HepG2 (cell line): Measurements from ENCODE around the gene ROM1. TPM values are rescaled to one million over a fixed set of nuclear protein-coding genes. Genes with fewer than 3 reads are reported as not detected.

Experiments
- ATAC-seq: fragments of 200-7000 bp; cut with Tn5 transposase; 3 replicates; pipeline ENCODE4 v1.9.1; 2020; ENCODE audit warnings: mild to moderate bottlenecking, moderate library complexity
- BruUV-seq: library from RNA; stranded (reverse); fragments of 400-500 nt; replicated peaks from 2 replicates; lab custom pipeline; 2021; lab: Mats Ljungman, UMichigan
- CTCF ChIA-PET: fragments of 300-600 bp; formaldehyde crosslinking; extraction: SDS; loops from one replicate; lab custom pipeline; 2021; ENCODE audit warnings: low total read pairs, inconsistent platforms, low intra/inter-chr PET ratio; lab: Yijun Ruan, JAX
- POLR2A ChIA-PET: fragments of 350-600 bp; sonication (Branson Sonifier 250); formaldehyde crosslinking; loops from one replicate; lab custom pipeline; 2020; ENCODE audit warnings: antibody characterized with exemption, inconsistent platforms; lab: Yijun Ruan, JAX
- DNase-seq: peaks from one replicate; pipeline ENCODE4 v3.0.0-alpha.2; 2015; ENCODE audit warnings: low spot score
- FAIRE-seq: peaks from 3 replicates; lab custom pipeline; 2011; peaks lifted over from hg19 to GRCh38; lab: Jason Lieb, UNC
- H2AFZ ChIP-seq: one replicate; pipeline ENCODE4 v1.6.1; 2011; ENCODE audit warnings: low read length, inconsistent platforms
- H3K27ac ChIP-seq: fragments of 300-600 bp; 3 replicates; pipeline ENCODE4 v1.8.0; 2011; ENCODE audit warnings: mixed run types, mild to moderate bottlenecking, mixed read lengths, low read length, inconsistent platforms; ENCODE audit not compliant: insufficient read depth; ENCODE audit errors: extremely low read length
- H3K27me3 ChIP-seq, 2 experiments: fragments of 200-600 bp in 1 of 2; 2 replicates in 1 of 2; 3 replicates in 1 of 2; pipeline versions ENCODE4 v1.6.0 to v1.8.0; 2011; ENCODE audit warnings: low read length in 2 of 2, mild to moderate bottlenecking in 2 of 2, moderate library complexity in 2 of 2, inconsistent platforms in 1 of 2; ENCODE audit not compliant: insufficient read depth in 2 of 2, control insufficient read depth in 1 of 2
- H3K36me3 ChIP-seq, 2 experiments: fragments of 200-600 bp in 1 of 2; replicated peaks in 1 of 2; 2 replicates in 1 of 2; 3 replicates in 1 of 2; pipeline versions ENCODE4 v1.5.1 to v1.8.0; 2011; ENCODE audit warnings: low read length in 2 of 2, inconsistent platforms in 1 of 2; ENCODE audit not compliant: insufficient read depth in 2 of 2, control insufficient read depth in 1 of 2
- H3K4me1 ChIP-seq: 2 replicates; pipeline ENCODE4 v1.5.1; 2012; ENCODE audit warnings: low read length, inconsistent platforms; ENCODE audit not compliant: insufficient read depth
- H3K4me2 ChIP-seq: 2 replicates; pipeline ENCODE4 v1.6.0; 2011; ENCODE audit warnings: low read depth, low read length, inconsistent platforms
- H3K4me3 ChIP-seq, 3 experiments: fragments of 200-600 bp in 1 of 3; sonication (generic), shearing (Covaris generic) in 1 of 3; replicated peaks in 1 of 3; 2 replicates each; pipeline ENCODE4 v1.5.1; 2011 to 2016; ENCODE audit warnings: low read length in 3 of 3, inconsistent platforms in 2 of 3, low read depth in 2 of 3, mild to moderate bottlenecking in 2 of 3, control low read depth in 1 of 3, mixed read lengths in 1 of 3; ENCODE audit not compliant: insufficient read depth in 1 of 3
- H3K79me2 ChIP-seq: one replicate; pipeline ENCODE4 v1.6.1; 2011; ENCODE audit warnings: low read length, inconsistent platforms; ENCODE audit not compliant: insufficient read depth
- H3K9ac ChIP-seq: 2 replicates; pipeline ENCODE4 v1.6.0; 2011; ENCODE audit warnings: mild to moderate bottlenecking, low read depth, low read length, inconsistent platforms; ENCODE audit not compliant: insufficient read depth
- H3K9me3 ChIP-seq: 2 replicates; pipeline ENCODE4 v1.5.1; 2012; ENCODE audit warnings: mild to moderate bottlenecking, low read length
- H4K20me1 ChIP-seq: 2 replicates; pipeline ENCODE4 v1.6.0; 2011; ENCODE audit warnings: inconsistent platforms, mild to moderate bottlenecking, low read length, moderate library complexity; ENCODE audit not compliant: insufficient read depth
- CCDC6 ChIP-seq: sonication (generic); formaldehyde crosslinking; IDR thresholded peaks from 2 replicates; pipeline ENCODE4 v1.8.1; 2022; ENCODE audit warnings: mild to moderate bottlenecking, missing genetic modification reagents, moderate library complexity
- CEBPG ChIP-seq: IDR thresholded peaks from 2 replicates; pipeline ENCODE4 v1.6.1; 2016
- ETV5 ChIP-seq: IDR thresholded peaks from 2 replicates; pipeline ENCODE4 v1.6.1; 2018; ENCODE audit warnings: missing biosample characterization, missing genetic modification reagents, inconsistent platforms, borderline replicate concordance
- MATR3 ChIP-seq: sonication (generic); formaldehyde crosslinking; IDR thresholded peaks from 2 replicates; pipeline ENCODE4 v1.4.0; 2020; ENCODE audit warnings: missing genetic modification reagents
- PHB2 ChIP-seq: fragments of 450-650 bp; IDR thresholded peaks from 2 replicates; pipeline ENCODE4 v1.6.1; 2018; ENCODE audit not compliant: partially characterized antibody
- PHF21A ChIP-seq: sonication (generic); formaldehyde crosslinking; IDR thresholded peaks from 2 replicates; pipeline ENCODE4 v1.5.0; 2020; ENCODE audit warnings: mild to moderate bottlenecking, missing genetic modification reagents
- TBL1XR1 ChIP-seq: fragments of 150-350 bp; IDR thresholded peaks from 2 replicates; pipeline ENCODE4 v1.6.1; 2014; ENCODE audit warnings: borderline replicate concordance, low read length; ENCODE audit not compliant: partially characterized antibody
- ZNF747 ChIP-seq: sonication (generic); formaldehyde crosslinking; IDR thresholded peaks from 2 replicates; pipeline ENCODE4 v1.8.1; 2023; ENCODE audit warnings: missing genetic modification reagents, mild to moderate bottlenecking, borderline replicate concordance
- WGBS: methylation state at CpG from one replicate; pipeline ENCODE4 v1.1.6; 2017; ENCODE audit warnings: low lambda C conversion rate; 5-methylcytosine and 5-hydroxymethylcytosine counted together
- in situ Hi-C: cut with HindIII; loops from 2 replicates; pipeline ENCODE4 v1.10.0; 2017; ENCODE audit warnings: low pct_unique_long_range_greater_than_20kb; ENCODE audit not compliant: extremely low pct_ligation_motif_present
- intact Hi-C: fragments of 100-400 bp; cut with micrococcal nuclease; formaldehyde crosslinking; loops from one replicate; pipeline ENCODE4 v1.10.0; 2022; ENCODE audit not compliant: unreplicated experiment
- polyA plus RNA-seq, 8 experiments: library from polyadenylated mRNA; depleted of rRNA in 3 of 8; stranded (reverse) in 7 of 8; unstranded in 1 of 8; fragments of >200 nt; fragmentation: Illumina TruSeq in 4 of 8; extraction: Trizol in 4 of 8; gene quantifications; 2 replicates each; pipeline versions ENCODE4 v1.2.1 to v1.2.3, GENCODE V29; 2011 to 2016; ENCODE audit warnings: low read depth in 4 of 8, missing spikeins in 1 of 8, mixed read lengths in 1 of 8; ENCODE audit not compliant: insufficient read depth in 1 of 8
- total RNA-seq, 5 experiments: library from RNA; depleted of rRNA; stranded (reverse); fragments of >200 nt; fragmentation: Illumina TruSeq; extraction: Trizol; gene quantifications; 2 replicates each; pipeline ENCODE4 v1.2.3, GENCODE V29; 2016; ENCODE audit warnings: low read depth in 1 of 5
- TF ChIP-seq, protein P1 (sequence below): sonication (generic); formaldehyde crosslinking; IDR thresholded peaks from 2 replicates; pipeline ENCODE4 v1.5.1; 2020; ENCODE audit warnings: missing genetic modification reagents, mild to moderate bottlenecking, borderline replicate concordance
- TF ChIP-seq, protein P2 (sequence below): sonication (generic); formaldehyde crosslinking; IDR thresholded peaks from 2 replicates; pipeline ENCODE4 v1.4.0; 2020; ENCODE audit warnings: missing genetic modification reagents, borderline replicate concordance

The ROM1 gene
- total and polyA plus RNA-seq, 2 of the 13 experiments (the other 11 are each of a cell fraction or from before 2014, with no cell fraction given), result 1.2 to 2.4 TPM

DNA sequence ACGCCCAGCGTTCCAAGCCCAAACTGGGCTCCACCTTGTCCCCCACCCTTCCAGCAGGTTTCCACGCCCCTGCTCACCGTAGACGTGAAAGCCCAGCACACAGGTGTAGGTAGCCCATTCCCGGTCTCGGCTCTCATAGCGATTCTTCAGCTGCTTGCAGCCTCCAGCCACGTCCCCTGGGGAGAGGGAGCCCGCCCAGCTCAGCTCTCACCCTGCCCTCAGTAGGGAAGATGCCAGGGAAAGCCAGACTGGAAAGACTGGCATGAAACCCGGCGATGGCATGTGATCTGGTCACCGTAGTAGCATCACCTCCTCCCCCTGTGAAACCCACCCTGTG lies 10.0 kb upstream of the ROM1 start:
- H3K4me1 ChIP-seq, result peaks cover 55% of the 10 kb centered on the region
- H3K27ac ChIP-seq, result no peak overlapping the region
- H3K79me2 ChIP-seq, result peaks cover 33% of the 10 kb centered on the region
- no peak overlapping the region for H3K9ac ChIP-seq
- FAIRE-seq, result no peak
- no peaks in the 10 kb centered on the region for H4K20me1 ChIP-seq
- TF ChIP-seq CCDC6 (no peak), MATR3 (CRISPR knock-in tag) (no peak), ZNF747 (CRISPR knock-in tag) (no peak), ETV5 (CRISPR knock-in tag) (no peak), PHF21A (CRISPR knock-in tag) (no peak), PHB2 (no peak), TBL1XR1 (no peak), CEBPG (no peak)
- TF ChIP-seq, protein P1, sequence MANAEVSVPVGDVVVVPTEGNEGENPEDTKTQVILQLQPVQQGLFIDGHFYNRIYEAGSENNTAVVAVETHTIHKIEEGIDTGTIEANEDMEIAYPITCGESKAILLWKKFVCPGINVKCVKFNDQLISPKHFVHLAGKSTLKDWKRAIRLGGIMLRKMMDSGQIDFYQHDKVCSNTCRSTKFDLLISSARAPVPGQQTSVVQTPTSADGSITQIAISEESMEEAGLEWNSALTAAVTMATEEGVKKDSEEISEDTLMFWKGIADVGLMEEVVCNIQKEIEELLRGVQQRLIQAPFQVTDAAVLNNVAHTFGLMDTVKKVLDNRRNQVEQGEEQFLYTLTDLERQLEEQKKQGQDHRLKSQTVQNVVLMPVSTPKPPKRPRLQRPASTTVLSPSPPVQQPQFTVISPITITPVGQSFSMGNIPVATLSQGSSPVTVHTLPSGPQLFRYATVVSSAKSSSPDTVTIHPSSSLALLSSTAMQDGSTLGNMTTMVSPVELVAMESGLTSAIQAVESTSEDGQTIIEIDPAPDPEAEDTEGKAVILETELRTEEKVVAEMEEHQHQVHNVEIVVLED (CRISPR knock-in tag), result no peak
- TF ChIP-seq, protein P2, sequence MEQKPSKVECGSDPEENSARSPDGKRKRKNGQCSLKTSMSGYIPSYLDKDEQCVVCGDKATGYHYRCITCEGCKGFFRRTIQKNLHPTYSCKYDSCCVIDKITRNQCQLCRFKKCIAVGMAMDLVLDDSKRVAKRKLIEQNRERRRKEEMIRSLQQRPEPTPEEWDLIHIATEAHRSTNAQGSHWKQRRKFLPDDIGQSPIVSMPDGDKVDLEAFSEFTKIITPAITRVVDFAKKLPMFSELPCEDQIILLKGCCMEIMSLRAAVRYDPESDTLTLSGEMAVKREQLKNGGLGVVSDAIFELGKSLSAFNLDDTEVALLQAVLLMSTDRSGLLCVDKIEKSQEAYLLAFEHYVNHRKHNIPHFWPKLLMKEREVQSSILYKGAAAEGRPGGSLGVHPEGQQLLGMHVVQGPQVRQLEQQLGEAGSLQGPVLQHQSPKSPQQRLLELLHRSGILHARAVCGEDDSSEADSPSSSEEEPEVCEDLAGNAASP, result no peak
- no peaks in the 10 kb centered on the region for H3K9me3 ChIP-seq
- POLR2A ChIA-PET, result interaction anchor here (1.8 to 3.5 kb wide), 3 partner anchors 11 to 62 kb away, joined by 5 to 137 read pairs (median 6); partner anchors contain the start of genes B3GAT3, C11orf98, CSKMT and TUT1
- no TSS peak for BruUV-seq
- no peak for ATAC-seq
- no peak overlapping the region for H3K4me2 ChIP-seq
- in situ Hi-C loops (no loop called here), intact Hi-C loops (no loop called here)
- H3K36me3 ChIP-seq, result peaks cover under 1 to 9% of the 10 kb centered on the region in 2 experiments; a peak in 4 of 5 replicates
- no peak overlapping the region for H2AFZ ChIP-seq
- H3K4me3 ChIP-seq, result no peak overlapping the region
- no peaks in the 10 kb centered on the region; a peak in 1 of 5 replicates for H3K27me3 ChIP-seq
- WGBS, result 96% methylated on average over 12 of the region's 13 CpGs
- CTCF ChIA-PET, result no interaction called here
- no peak for DNase-seq
